H1 (cell line): ENCODE data around the gene POMT2. TPM values are rescaled to one million over a fixed set of nuclear protein-coding genes. Genes with fewer than 3 reads are reported as not detected.

Experiments
- CHD7 ChIP-seq: fragments of 300-600 bp; sonication (generic); IDR thresholded peaks from 2 replicates; pipeline ENCODE4 v1.7.1; 2012; ENCODE audit warnings: low read length, moderate library complexity, mild to moderate bottlenecking, inconsistent platforms; ENCODE audit not compliant: insufficient replicate concordance
- KDM5A ChIP-seq: fragments of 200-600 bp; IDR thresholded peaks from 2 replicates; pipeline ENCODE4 v1.7.1; 2012; ENCODE audit warnings: mild to moderate bottlenecking, low read length, inconsistent platforms, mixed read lengths
- SIX5 ChIP-seq: IDR thresholded peaks from 2 replicates; pipeline ENCODE4 v1.6.1; 2011; ENCODE audit warnings: mild to moderate bottlenecking, low read depth, low read length
- polyA plus RNA-seq, 7 experiments: library from polyadenylated mRNA; depleted of rRNA in 3 of 7; stranded (reverse) in 5 of 7; unstranded in 2 of 7; fragments of >200 nt in 5 of 7; fragments of 200-250 nt in 2 of 7; gene quantifications; 1 replicate in 5 of 7; 2 replicates in 1 of 7; 4 replicates in 1 of 7; pipeline versions ENCODE4 v1.2.1 to v1.2.3, GENCODE V29; 2011 to 2013; ENCODE audit warnings: missing spikeins in 2 of 7, mixed read lengths in 2 of 7
- total RNA-seq: library from RNA; stranded (reverse); fragmentation: NEBNext Ultra II Directional; extraction: Animal tissue kit (Norgen Biotek cat#: 25700); gene quantifications from 2 replicates; pipeline ENCODE4 v1.2.1, GENCODE V29; 2021

Gene POMT2
- total and polyA plus RNA-seq, 2 of the 8 experiments (the other 6 are each of a cell fraction or from before 2014, with no cell fraction given), result 20.8 to 44.9 TPM

GRCh38 chr14:77323571-77323970 lies 2.9 kb upstream of the POMT2 start (continued):
- TF ChIP-seq CHD7, result no peak
- no peak for TF ChIP-seq KDM5A
- no peak for TF ChIP-seq SIX5
